Thyroid gland (tissue), 4 donors: Measurements from ENCODE around the gene STIM2.

Experiments used
- CTCF ChIP-seq, 6 experiments: fragments of 200-600 bp in 3 of 6; fragments of 450-650 bp in 3 of 6; sonication (generic) in 3 of 6; IDR thresholded peaks; one replicate each; pipeline ENCODE4 v1.5.1; 2016 to 2019; ENCODE audit warnings: antibody characterized with exemption in 6 of 6, mild to moderate bottlenecking in 2 of 6, inconsistent platforms in 1 of 6, moderate library complexity in 1 of 6
- POLR2A ChIP-seq, 2 donors: fragments of 450-650 bp; IDR thresholded peaks; one replicate each; pipeline ENCODE4 v1.6.1; 2017; ENCODE audit warnings: antibody characterized with exemption in 2 of 2, mild to moderate bottlenecking in 2 of 2, moderate library complexity in 1 of 2

- TF ChIP-seq CTCF (IDR thresholded peaks at IDR 0.05) (no peak), POLR2A (IDR thresholded peaks at IDR 0.05) (no peak)
These were observed 36.0 kb upstream of the STIM2 start for GRCh38 chr4:26824667-26825066.
